SK-N-SH (cell line): ENCODE data around the gene COL2A1. TPM values are rescaled to one million over a fixed set of nuclear protein-coding genes. Genes with fewer than 3 reads are reported as not detected.

Source experiments
- CTCF ChIA-PET: fragments of 300-600, 350-600 bp; formaldehyde crosslinking; extraction: SDS; loops from one replicate; lab custom pipeline; 2021; lab: Yijun Ruan, JAX
- POLR2A ChIA-PET: fragments of 350-600 bp; sonication (Branson Sonifier 250); formaldehyde crosslinking; extraction: SDS; loops from one replicate; lab custom pipeline; 2020; ENCODE audit warnings: antibody characterized with exemption, inconsistent platforms; lab: Yijun Ruan, JAX
- DNase-seq: peaks from one replicate; pipeline ENCODE4 v3.0.0; 2012
- H2AFZ ChIP-seq: fragments of 200-600 bp; sonication (generic); 2 replicates; pipeline ENCODE4 v1.8.1; 2016; ENCODE audit warnings: antibody characterized with exemption, mild to moderate bottlenecking, low read depth
- H3F3A ChIP-seq: fragments of 200-600 bp; sonication (generic); replicated peaks from 2 replicates; pipeline ENCODE3; 2016; ENCODE audit warnings: antibody characterized with exemption, mild to moderate bottlenecking; ENCODE audit not compliant: insufficient read depth
- H3K27ac ChIP-seq, 2 experiments: fragments of 200-500 bp in 1 of 2; fragments of 200-600 bp in 1 of 2; sonication (Bioruptor generic) in 1 of 2; sonication (generic), shearing (Covaris generic) in 1 of 2; 2 replicates each; pipeline versions ENCODE4 v1.5.1 to v1.6.1; 2014 to 2016; ENCODE audit warnings: low read depth in 2 of 2, inconsistent platforms in 1 of 2, low read length in 1 of 2, mild to moderate bottlenecking in 1 of 2, mixed read lengths in 1 of 2
- H3K27me3 ChIP-seq: fragments of 200-600 bp; sonication (generic), shearing (Covaris generic); 2 replicates; pipeline ENCODE4 v1.6.1; 2016; ENCODE audit warnings: mixed run types; ENCODE audit not compliant: insufficient read depth
- H3K36me3 ChIP-seq, 2 experiments: fragments of 200-500 bp in 1 of 2; fragments of 200-600 bp in 1 of 2; sonication (Bioruptor generic) in 1 of 2; sonication (generic) in 1 of 2; replicated peaks in 1 of 2; 2 replicates each; pipeline versions ENCODE3 to v1.5.1; 2014 to 2016; ENCODE audit warnings: low read length in 1 of 2, mild to moderate bottlenecking in 1 of 2; ENCODE audit not compliant: insufficient read depth in 2 of 2, control insufficient read depth in 1 of 2
- H3K4me1 ChIP-seq, 2 experiments: fragments of 200-500 bp in 1 of 2; fragments of 200-600 bp in 1 of 2; sonication (Bioruptor generic) in 1 of 2; sonication (generic), shearing (Covaris generic) in 1 of 2; 2 replicates each; pipeline versions ENCODE4 v1.5.1 to v1.6.1; 2014 to 2016; ENCODE audit warnings: low read depth in 1 of 2, low read length in 1 of 2, mixed run types in 1 of 2; ENCODE audit not compliant: insufficient read depth in 2 of 2, control insufficient read depth in 1 of 2
- H3K4me2 ChIP-seq: fragments of 200-600 bp; sonication (generic), shearing (Covaris generic); 2 replicates; pipeline ENCODE4 v1.6.1; 2017; ENCODE audit warnings: mixed run types
- H3K4me3 ChIP-seq, 2 experiments: fragments of 200-500 bp in 1 of 2; fragments of 200-600 bp in 1 of 2; sonication (Bioruptor generic) in 1 of 2; sonication (generic), shearing (Covaris generic) in 1 of 2; 2 replicates each; pipeline versions ENCODE4 v1.5.1 to v1.8.1; 2014 to 2016; ENCODE audit warnings: low read depth in 2 of 2, inconsistent platforms in 1 of 2, low read length in 1 of 2, mild to moderate bottlenecking in 1 of 2, mixed read lengths in 1 of 2, moderate library complexity in 1 of 2
- H3K79me2 ChIP-seq: fragments of 200-600 bp; sonication (generic); 2 replicates; pipeline ENCODE4 v1.8.1; 2017; ENCODE audit warnings: mild to moderate bottlenecking; ENCODE audit not compliant: insufficient read depth
- H3K9ac ChIP-seq: fragments of 200-600 bp; sonication (generic); 2 replicates; pipeline ENCODE4 v1.6.1; 2017; ENCODE audit warnings: mixed run types
- H3K9me2 ChIP-seq: fragments of 200-600 bp; sonication (generic); 2 replicates; pipeline ENCODE4 v1.6.1; 2017; ENCODE audit warnings: mixed run types
- H3K9me3 ChIP-seq: fragments of 200-600 bp; sonication (generic); 2 replicates; pipeline ENCODE4 v1.6.1; 2017; ENCODE audit warnings: mixed run types, mild to moderate bottlenecking, moderate library complexity
- H4K20me1 ChIP-seq: fragments of 200-600 bp; sonication (generic); 2 replicates; pipeline ENCODE4 v1.6.1; 2017; ENCODE audit warnings: mild to moderate bottlenecking, mixed run types; ENCODE audit not compliant: insufficient read depth
- CTCF ChIP-seq: fragments of 200-600 bp; sonication (generic); IDR thresholded peaks from 2 replicates; pipeline ENCODE4 v1.6.1; 2017; ENCODE audit warnings: antibody characterized with exemption, mild to moderate bottlenecking, moderate library complexity
- ELF1 ChIP-seq: IDR thresholded peaks from 2 replicates; pipeline ENCODE4 v1.4.0; 2012
- EP300 ChIP-seq, 2 experiments: IDR thresholded peaks; 2 replicates each; pipeline versions ENCODE4 v1.4.0 to v1.6.1; 2012; ENCODE audit warnings: borderline replicate concordance in 1 of 2, low read depth in 1 of 2, low read length in 1 of 2
- EZH2phosphoT487 ChIP-seq: fragments of 200-600 bp; sonication (generic); IDR thresholded peaks from 2 replicates; pipeline ENCODE4 v1.6.1; 2017; ENCODE audit warnings: low read depth, mixed run types, mild to moderate bottlenecking, antibody characterized with exemption, moderate library complexity, borderline replicate concordance
- FOSL2 ChIP-seq: IDR thresholded peaks from 2 replicates; pipeline ENCODE4 v1.4.0; 2012; ENCODE audit warnings: low read depth, mild to moderate bottlenecking, moderate library complexity, borderline replicate concordance
- FOXJ3 ChIP-seq: sonication (generic); formaldehyde crosslinking; IDR thresholded peaks from 2 replicates; pipeline ENCODE4 v1.5.1; 2020; ENCODE audit warnings: mild to moderate bottlenecking, missing genetic modification reagents
- FOXM1 ChIP-seq: IDR thresholded peaks from 2 replicates; pipeline ENCODE4 v1.4.0; 2012; ENCODE audit warnings: low read depth, mild to moderate bottlenecking
- IRF3 ChIP-seq: fragments of 150-350 bp; IDR thresholded peaks from 2 replicates; pipeline ENCODE4 v1.6.1; 2016; ENCODE audit warnings: mild to moderate bottlenecking, low read depth, low read length
- JUND ChIP-seq: IDR thresholded peaks from 2 replicates; pipeline ENCODE4 v1.4.0; 2012
- MEF2A ChIP-seq: IDR thresholded peaks from 2 replicates; pipeline ENCODE4 v1.4.0; 2012; ENCODE audit warnings: low read depth, borderline replicate concordance
- RAD21 ChIP-seq: IDR thresholded peaks from 2 replicates; pipeline ENCODE4 v1.6.1; 2012; ENCODE audit warnings: mild to moderate bottlenecking, low read length
- RCOR1 ChIP-seq: fragments of 150-350 bp; IDR thresholded peaks from 2 replicates; pipeline ENCODE4 v1.6.1; 2017; ENCODE audit warnings: antibody characterized with exemption, low read length
- REST ChIP-seq: IDR thresholded peaks from 2 replicates; pipeline ENCODE4 v1.6.1; 2012; ENCODE audit warnings: mild to moderate bottlenecking, low read depth, low read length, moderate library complexity
- RXRA ChIP-seq: IDR thresholded peaks from 2 replicates; pipeline ENCODE4 v1.4.0; 2012; ENCODE audit warnings: low read depth, mild to moderate bottlenecking, borderline replicate concordance
- WGBS: methylation state at CpG from one replicate; pipeline ENCODE4 v1.1.6; 2017; ENCODE audit warnings: low lambda C conversion rate; 5-methylcytosine and 5-hydroxymethylcytosine counted together
- polyA plus RNA-seq, 3 experiments: library from polyadenylated mRNA; depleted of rRNA; stranded (reverse); fragments of >200 nt; gene quantifications; 2 replicates each; pipeline ENCODE4 v1.2.3, GENCODE V29; 2012
- TF ChIP-seq, protein P1 (sequence below): IDR thresholded peaks from 2 replicates; pipeline ENCODE4; 2012
- TF ChIP-seq, protein P2 (sequence below): IDR thresholded peaks from 2 replicates; pipeline ENCODE4 v1.4.0; 2012; ENCODE audit warnings: low read depth, borderline replicate concordance

The COL2A1 gene
- polyA plus RNA-seq, 1 of the 3 experiments (the other 2 are of a cell fraction), result 0.02 TPM

DNA sequence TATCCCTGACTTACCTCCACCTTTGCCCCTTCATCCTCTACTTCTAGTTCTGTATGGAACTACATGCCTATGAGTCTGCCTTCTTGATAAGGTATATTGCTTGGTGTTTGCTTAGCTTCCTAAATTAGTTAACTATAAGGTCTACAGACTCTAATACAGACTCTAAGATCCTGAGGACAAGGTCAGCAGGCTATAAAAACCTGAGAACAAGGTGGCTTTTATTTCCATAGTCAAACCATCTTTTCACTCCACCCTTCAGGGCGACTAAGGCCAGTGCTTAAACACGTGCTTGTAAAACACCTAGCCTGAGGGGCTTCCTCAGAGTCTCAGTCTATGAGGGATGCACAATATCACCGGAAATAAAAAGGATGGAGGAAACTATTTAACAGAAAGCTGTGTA, 36.1 kb upstream of the COL2A1 start:
- Histone ChIP-seq H3K4me1 (no peaks in the 10 kb centered on the region), H3K4me2 (no peak overlapping the region), H3K9ac (no peak overlapping the region), H3K79me2 (no peaks in the 10 kb centered on the region), H3K9me3 (no peaks in the 10 kb centered on the region), H2AFZ (no peak overlapping the region), H3F3A (no peaks in the 10 kb centered on the region), H3K27me3 (no peaks in the 10 kb centered on the region), H4K20me1 (no peaks in the 10 kb centered on the region), H3K36me3 (peaks cover 17 to 23% of the 10 kb centered on the region in 2 experiments), H3K9me2 (no peaks in the 10 kb centered on the region), H3K27ac (no peak overlapping the region), H3K4me3 (no peak overlapping the region)
- 92% methylated on average over 3 of the region's 3 CpGs for WGBS
- no peak for TF ChIP-seq RXRA
- TF ChIP-seq, protein P1, sequence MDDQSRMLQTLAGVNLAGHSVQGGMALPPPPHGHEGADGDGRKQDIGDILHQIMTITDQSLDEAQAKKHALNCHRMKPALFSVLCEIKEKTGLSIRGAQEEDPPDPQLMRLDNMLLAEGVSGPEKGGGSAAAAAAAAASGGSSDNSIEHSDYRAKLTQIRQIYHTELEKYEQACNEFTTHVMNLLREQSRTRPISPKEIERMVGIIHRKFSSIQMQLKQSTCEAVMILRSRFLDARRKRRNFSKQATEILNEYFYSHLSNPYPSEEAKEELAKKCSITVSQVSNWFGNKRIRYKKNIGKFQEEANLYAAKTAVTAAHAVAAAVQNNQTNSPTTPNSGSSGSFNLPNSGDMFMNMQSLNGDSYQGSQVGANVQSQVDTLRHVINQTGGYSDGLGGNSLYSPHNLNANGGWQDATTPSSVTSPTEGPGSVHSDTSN, result no peak
- TF ChIP-seq FOXM1, result no peak
- TF ChIP-seq ELF1, result no peak
- no peak for TF ChIP-seq EZH2phosphoT487
- TF ChIP-seq JUND, result no peak
- TF ChIP-seq RCOR1, result no peak
- TF ChIP-seq IRF3, result no peak
- TF ChIP-seq EP300 (IDR thresholded peaks at IDR 0.05; ENCODE audit: borderline replicate concordance in 1 of 2, low read depth in 1 of 2, low read length in 1 of 2), result no peak
- no peak for TF ChIP-seq MEF2A
- TF ChIP-seq, protein P2, sequence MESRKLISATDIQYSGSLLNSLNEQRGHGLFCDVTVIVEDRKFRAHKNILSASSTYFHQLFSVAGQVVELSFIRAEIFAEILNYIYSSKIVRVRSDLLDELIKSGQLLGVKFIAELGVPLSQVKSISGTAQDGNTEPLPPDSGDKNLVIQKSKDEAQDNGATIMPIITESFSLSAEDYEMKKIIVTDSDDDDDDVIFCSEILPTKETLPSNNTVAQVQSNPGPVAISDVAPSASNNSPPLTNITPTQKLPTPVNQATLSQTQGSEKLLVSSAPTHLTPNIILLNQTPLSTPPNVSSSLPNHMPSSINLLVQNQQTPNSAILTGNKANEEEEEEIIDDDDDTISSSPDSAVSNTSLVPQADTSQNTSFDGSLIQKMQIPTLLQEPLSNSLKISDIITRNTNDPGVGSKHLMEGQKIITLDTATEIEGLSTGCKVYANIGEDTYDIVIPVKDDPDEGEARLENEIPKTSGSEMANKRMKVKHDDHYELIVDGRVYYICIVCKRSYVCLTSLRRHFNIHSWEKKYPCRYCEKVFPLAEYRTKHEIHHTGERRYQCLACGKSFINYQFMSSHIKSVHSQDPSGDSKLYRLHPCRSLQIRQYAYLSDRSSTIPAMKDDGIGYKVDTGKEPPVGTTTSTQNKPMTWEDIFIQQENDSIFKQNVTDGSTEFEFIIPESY, result no peak
- no peak for TF ChIP-seq REST
- TF ChIP-seq RAD21, result no peak
- no peak for TF ChIP-seq FOXJ3 (CRISPR knock-in tag)
- no peak for TF ChIP-seq CTCF
- TF ChIP-seq FOSL2, result no peak
- no peak for DNase-seq
- ChIA-PET POLR2A (no interaction called here), CTCF (no interaction called here)
